H9 (cell line): ENCODE data around the gene PARP8. TPM values are rescaled to one million over a fixed set of nuclear protein-coding genes. Genes with fewer than 3 reads are reported as not detected.
"Not testable (repeated sequence)": the region's sequence is repeated elsewhere in the genome, so short reads cannot be mapped to it uniquely, and the experiment has no call there.

ENCODE experiments used
- DNase-seq: peaks from one replicate; pipeline ENCODE4 v3.0.0-alpha.2; 2017
- H2AFZ ChIP-seq: one replicate; pipeline ENCODE4 v1.6.1; 2013; ENCODE audit warnings: mild to moderate bottlenecking, low read length, control low read depth, moderate library complexity
- H2AK5ac ChIP-seq: 2 replicates; pipeline ENCODE4 v1.6.1; 2013; ENCODE audit warnings: low read length, control low read depth, mixed read lengths; ENCODE audit not compliant: insufficient read length
- H2BK120ac ChIP-seq: one replicate; pipeline ENCODE4 v1.6.1; 2013; ENCODE audit warnings: low read depth, mild to moderate bottlenecking, low read length, control low read depth, inconsistent platforms; ENCODE audit not compliant: poor library complexity, severe bottlenecking
- H2BK12ac ChIP-seq: 2 replicates; pipeline ENCODE4 v1.6.1; 2013; ENCODE audit warnings: low read length, control low read depth, mixed read lengths, low read depth; ENCODE audit not compliant: insufficient read length
- H2BK15ac ChIP-seq: 2 replicates; pipeline ENCODE4 v1.6.1; 2013; ENCODE audit warnings: low read depth, low read length, control low read depth
- H2BK20ac ChIP-seq: one replicate; pipeline ENCODE4 v1.6.1; 2013; ENCODE audit warnings: low read depth, mild to moderate bottlenecking, low read length, control low read depth, inconsistent platforms; ENCODE audit not compliant: poor library complexity, severe bottlenecking
- H2BK5ac ChIP-seq: 2 replicates; pipeline ENCODE4 v1.6.1; 2013; ENCODE audit warnings: low read length, control low read depth, mixed read lengths; ENCODE audit not compliant: insufficient read length
- H3K14ac ChIP-seq: 2 replicates; pipeline ENCODE4 v1.6.1; 2013; ENCODE audit warnings: low read length, control low read depth; ENCODE audit not compliant: insufficient read depth
- H3K18ac ChIP-seq: 2 replicates; pipeline ENCODE4 v1.6.1; 2013; ENCODE audit warnings: low read depth, mild to moderate bottlenecking, mixed read lengths, low read length, control low read depth; ENCODE audit not compliant: insufficient read length
- H3K23ac ChIP-seq: 2 replicates; pipeline ENCODE4 v1.6.1; 2013; ENCODE audit warnings: low read length, control low read depth, mixed read lengths, low read depth; ENCODE audit not compliant: insufficient read length
- H3K23me2 ChIP-seq: 2 replicates; pipeline ENCODE4 v1.6.1; 2013; ENCODE audit warnings: low read depth, mild to moderate bottlenecking, mixed read lengths, low read length, control low read depth; ENCODE audit not compliant: insufficient read length, poor library complexity, severe bottlenecking
- H3K27ac ChIP-seq: 2 replicates; pipeline ENCODE4 v1.5.1; 2013; ENCODE audit warnings: low read length, control low read depth, mixed read lengths, low read depth; ENCODE audit not compliant: insufficient read length
- H3K27me3 ChIP-seq: 2 replicates; pipeline ENCODE4 v1.6.1; 2013; ENCODE audit warnings: low read length, control low read depth, inconsistent platforms; ENCODE audit not compliant: insufficient read depth
- H3K4ac ChIP-seq: 2 replicates; pipeline ENCODE4 v1.6.1; 2013; ENCODE audit warnings: low read depth, mild to moderate bottlenecking, control low read depth, inconsistent platforms, low read length, moderate library complexity
- H3K4me1 ChIP-seq: 2 replicates; pipeline ENCODE4 v1.6.1; 2013; ENCODE audit warnings: low read length, control low read depth, inconsistent platforms; ENCODE audit not compliant: insufficient read depth
- H3K4me2 ChIP-seq: 2 replicates; pipeline ENCODE4 v1.6.1; 2013; ENCODE audit warnings: low read length, control low read depth, mixed read lengths; ENCODE audit not compliant: insufficient read length, insufficient read depth
- H3K56ac ChIP-seq: 2 replicates; pipeline ENCODE4 v1.6.1; 2013; ENCODE audit warnings: low read depth, mild to moderate bottlenecking, mixed read lengths, low read length, control low read depth; ENCODE audit not compliant: insufficient read length
- H3K79me1 ChIP-seq: 2 replicates; pipeline ENCODE4 v1.6.1; 2013; ENCODE audit warnings: low read depth, mild to moderate bottlenecking, moderate library complexity, low read length, control low read depth, inconsistent platforms; ENCODE audit not compliant: insufficient read depth, poor library complexity, severe bottlenecking
- H3K79me2 ChIP-seq: 2 replicates; pipeline ENCODE4 v1.6.1; 2013; ENCODE audit warnings: low read length, control low read depth, inconsistent platforms; ENCODE audit not compliant: insufficient read depth
- H3K9ac ChIP-seq: 2 replicates; pipeline ENCODE4 v1.6.1; 2013; ENCODE audit warnings: low read length, control low read depth, mixed read lengths; ENCODE audit not compliant: insufficient read length; ENCODE audit errors: extremely low read depth
- H3K9me3 ChIP-seq: one replicate; pipeline ENCODE4 v1.6.1; 2013; ENCODE audit warnings: low read depth, low read length, inconsistent platforms; ENCODE audit not compliant: control insufficient read depth
- H3T11ph ChIP-seq: one replicate; pipeline ENCODE4 v1.6.1; 2013; ENCODE audit warnings: mild to moderate bottlenecking, low read length, control low read depth, inconsistent platforms
- H4K20me1 ChIP-seq: one replicate; pipeline ENCODE4 v1.6.1; 2013; ENCODE audit not compliant: control insufficient read depth, insufficient read length, insufficient read depth
- H4K5ac ChIP-seq: 2 replicates; pipeline ENCODE4 v1.6.1; 2013; ENCODE audit warnings: low read depth, mild to moderate bottlenecking, mixed read lengths, low read length, control low read depth; ENCODE audit not compliant: insufficient read length
- H4K8ac ChIP-seq: replicated peaks from 2 replicates; pipeline ENCODE4 v1.6.1; 2013; ENCODE audit warnings: low read length, control low read depth, mixed read lengths, low read depth; ENCODE audit not compliant: insufficient read length
- H4K91ac ChIP-seq: 2 replicates; pipeline ENCODE4 v1.6.1; 2013; ENCODE audit warnings: low read depth, mild to moderate bottlenecking, moderate library complexity, mixed read lengths, low read length, control low read depth; ENCODE audit not compliant: insufficient read length
- H3K27ac Mint-ChIP-seq, 3 experiments: 2 replicates in 2 of 3; 3 replicates in 1 of 3; pipeline ENCODE4 v1.8.0; 2020 to 2021; ENCODE audit warnings: mixed read lengths in 3 of 3, mild to moderate bottlenecking in 1 of 3, moderate library complexity in 1 of 3
- H3K27me3 Mint-ChIP-seq: 2 replicates; pipeline ENCODE4 v1.8.0; 2021; ENCODE audit warnings: low read depth, mild to moderate bottlenecking, moderate library complexity, mixed read lengths
- H3K36me3 Mint-ChIP-seq, 3 experiments: 2 replicates in 2 of 3; 3 replicates in 1 of 3; pipeline ENCODE4 v1.8.0; 2020 to 2021; ENCODE audit warnings: low read depth in 3 of 3, mixed read lengths in 3 of 3; ENCODE audit not compliant: insufficient read depth in 1 of 3
- H3K4me1 Mint-ChIP-seq, 2 experiments: 2 replicates each; pipeline ENCODE4 v1.8.0; 2020; ENCODE audit warnings: mixed read lengths in 2 of 2
- H3K4me3 Mint-ChIP-seq, 2 experiments: 2 replicates in 1 of 2; 3 replicates in 1 of 2; pipeline ENCODE4 v1.8.0; 2020 to 2021; ENCODE audit warnings: mild to moderate bottlenecking in 2 of 2, mixed read lengths in 2 of 2, moderate library complexity in 1 of 2
- H3K9me3 Mint-ChIP-seq, 2 experiments: 2 replicates in 1 of 2; 3 replicates in 1 of 2; pipeline ENCODE4 v1.8.0; 2020; ENCODE audit warnings: mild to moderate bottlenecking in 2 of 2, mixed read lengths in 2 of 2, moderate library complexity in 1 of 2
- WGBS: extraction: QIAGEN DNeasy Blood & Tissue Kit; methylation state at CpG from one replicate; pipeline ENCODE4 v1.1.7; 2013; ENCODE audit warnings: missing lambda C conversion rate, low lambda C conversion rate, mixed read lengths; ENCODE audit not compliant: insufficient read length; ENCODE audit errors: extremely low coverage; 5-methylcytosine and 5-hydroxymethylcytosine counted together
- total RNA-seq: library from RNA; stranded (reverse); gene quantifications from 2 replicates; pipeline ENCODE4 v1.2.1, GENCODE V29; 2021
- TF ChIP-seq, protein P1 (sequence below): fragments of 200-600 bp; sonication (generic); conservative IDR thresholded peaks from 3 replicates; pipeline ENCODE4 v1.8.0; 2021; ENCODE audit warnings: antibody characterized with exemption, mild to moderate bottlenecking

The PARP8 gene
- total RNA-seq, 1 experiment from 2014 or later: 34.0 TPM

DNA sequence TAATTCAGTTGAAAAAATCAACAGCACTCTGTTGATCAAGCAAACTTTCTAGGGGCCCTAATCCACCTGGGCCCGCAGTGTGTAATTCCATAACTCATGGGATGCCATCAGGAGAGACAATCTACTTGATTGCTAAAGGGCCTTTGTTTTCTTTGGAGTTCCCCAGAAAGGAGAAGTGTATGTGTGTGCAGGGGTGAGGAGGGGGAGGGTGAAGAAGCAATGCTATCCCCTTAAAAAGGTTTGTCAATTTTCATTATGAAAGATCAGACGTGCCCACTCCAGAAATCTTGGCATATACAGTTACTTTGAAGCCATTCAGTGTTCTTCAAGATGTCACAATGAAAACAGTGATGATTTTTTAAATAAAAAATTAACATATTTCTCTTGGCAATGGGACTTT, 6.2 kb downstream of the PARP8 start:
- Histone ChIP-seq H3K23ac (no peak overlapping the region), H2BK5ac (no peak overlapping the region), H3T11ph (no peak overlapping the region), H4K91ac (no peak overlapping the region), H2BK12ac (no peak overlapping the region), H3K56ac (no peak overlapping the region), H2BK120ac (no peak overlapping the region), H3K23me2 (peaks cover 4% of the 10 kb centered on the region), H4K5ac (no peak overlapping the region), H3K4me2 (no peak overlapping the region), H2AK5ac (no peak overlapping the region), H3K9me3 (no peaks in the 10 kb centered on the region), H3K27ac (no peak overlapping the region), H2BK15ac (no peak overlapping the region), H4K8ac (no peak overlapping the region), H3K9ac (no peak overlapping the region), H3K79me1 (no peaks in the 10 kb centered on the region), H2BK20ac (no peak overlapping the region), H2AFZ (no peak overlapping the region), H3K79me2 (peaks cover 14% of the 10 kb centered on the region; the same call in 1 of the 2 replicates), H3K14ac (no peak overlapping the region), H3K27me3 (no peaks in the 10 kb centered on the region), H3K4me1 (no peaks in the 10 kb centered on the region; the same call in 1 of the 2 replicates), H4K20me1 (no peaks in the 10 kb centered on the region), H3K18ac (no peak overlapping the region), H3K4ac (no peak overlapping the region)
- Mint-ChIP-seq H3K4me1 (peaks cover 56 to 66% of the 10 kb centered on the region in 2 experiments), H3K4me3 (no peak overlapping the region), H3K27ac (peak overlapping the region in 1 of 3 experiments; percentile 4; a peak in 2 of 7 replicates), H3K36me3 (peaks cover 0 to 3% (median 1%) of the 10 kb centered on the region in 3 experiments; a peak in 2 of 7 replicates), H3K9me3 (no peaks in the 10 kb centered on the region), H3K27me3 (no peaks in the 10 kb centered on the region)
- TF ChIP-seq, protein P1, sequence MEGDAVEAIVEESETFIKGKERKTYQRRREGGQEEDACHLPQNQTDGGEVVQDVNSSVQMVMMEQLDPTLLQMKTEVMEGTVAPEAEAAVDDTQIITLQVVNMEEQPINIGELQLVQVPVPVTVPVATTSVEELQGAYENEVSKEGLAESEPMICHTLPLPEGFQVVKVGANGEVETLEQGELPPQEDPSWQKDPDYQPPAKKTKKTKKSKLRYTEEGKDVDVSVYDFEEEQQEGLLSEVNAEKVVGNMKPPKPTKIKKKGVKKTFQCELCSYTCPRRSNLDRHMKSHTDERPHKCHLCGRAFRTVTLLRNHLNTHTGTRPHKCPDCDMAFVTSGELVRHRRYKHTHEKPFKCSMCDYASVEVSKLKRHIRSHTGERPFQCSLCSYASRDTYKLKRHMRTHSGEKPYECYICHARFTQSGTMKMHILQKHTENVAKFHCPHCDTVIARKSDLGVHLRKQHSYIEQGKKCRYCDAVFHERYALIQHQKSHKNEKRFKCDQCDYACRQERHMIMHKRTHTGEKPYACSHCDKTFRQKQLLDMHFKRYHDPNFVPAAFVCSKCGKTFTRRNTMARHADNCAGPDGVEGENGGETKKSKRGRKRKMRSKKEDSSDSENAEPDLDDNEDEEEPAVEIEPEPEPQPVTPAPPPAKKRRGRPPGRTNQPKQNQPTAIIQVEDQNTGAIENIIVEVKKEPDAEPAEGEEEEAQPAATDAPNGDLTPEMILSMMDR: no peak
- DNase-seq: no peak
- WGBS: no CpG with 5 or more reads among the region's 2 CpGs

DNA sequence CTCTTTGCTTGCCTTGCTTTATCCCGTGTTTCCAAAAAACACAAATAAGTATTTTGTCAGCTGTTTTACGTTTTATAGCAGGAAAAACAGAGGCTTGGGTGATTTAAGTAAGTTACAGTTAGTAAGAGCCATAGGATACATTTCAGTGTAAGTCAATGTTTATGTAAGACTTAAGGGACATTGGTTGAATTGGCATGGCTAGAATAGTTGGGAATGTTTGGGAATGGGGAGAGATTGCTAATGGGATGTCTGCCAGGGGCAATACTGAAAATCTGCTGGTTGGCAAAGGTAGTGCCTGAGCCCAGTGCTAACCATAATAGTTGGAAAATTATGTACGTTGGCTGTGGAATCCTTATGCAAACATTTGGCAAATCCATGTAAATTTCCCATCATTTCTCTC, 7.0 kb downstream of the PARP8 start:
- H4K91ac ChIP-seq, H2AK5ac ChIP-seq, H3K27me3 Mint-ChIP-seq, H3K27me3 ChIP-seq, H4K20me1 ChIP-seq, H3K56ac ChIP-seq, H2BK15ac ChIP-seq, H3K4me1 ChIP-seq, H3K4me3 Mint-ChIP-seq, H2BK5ac ChIP-seq, H3K18ac ChIP-seq, H3K36me3 Mint-ChIP-seq, H2BK120ac ChIP-seq, DNase-seq, H3T11ph ChIP-seq, H4K8ac ChIP-seq, H3K27ac Mint-ChIP-seq, H3K27ac ChIP-seq, H3K23me2 ChIP-seq, H3K4me2 ChIP-seq, H2AFZ ChIP-seq, H2BK20ac ChIP-seq, H2BK12ac ChIP-seq, H3K9me3 Mint-ChIP-seq, H3K79me1 ChIP-seq, H3K4ac ChIP-seq, H4K5ac ChIP-seq, H3K9me3 ChIP-seq, H3K23ac ChIP-seq, H3K14ac ChIP-seq, H3K9ac ChIP-seq: not testable (repeated sequence)
- no CpG with 5 or more reads among the region's 3 CpGs for WGBS
- H3K79me2 ChIP-seq: peaks cover 14% of the 10 kb centered on the region; the same call in 1 of the 2 replicates
- H3K4me1 Mint-ChIP-seq: peaks cover 56 to 68% of the 10 kb centered on the region in 2 experiments
